ENCODE results near the gene TOPAZ1. TPM values are rescaled to one million over a fixed set of nuclear protein-coding genes. Genes with fewer than 3 reads are reported as not detected.

TOPAZ1 gene
- not detected for total RNA-seq

DNA sequence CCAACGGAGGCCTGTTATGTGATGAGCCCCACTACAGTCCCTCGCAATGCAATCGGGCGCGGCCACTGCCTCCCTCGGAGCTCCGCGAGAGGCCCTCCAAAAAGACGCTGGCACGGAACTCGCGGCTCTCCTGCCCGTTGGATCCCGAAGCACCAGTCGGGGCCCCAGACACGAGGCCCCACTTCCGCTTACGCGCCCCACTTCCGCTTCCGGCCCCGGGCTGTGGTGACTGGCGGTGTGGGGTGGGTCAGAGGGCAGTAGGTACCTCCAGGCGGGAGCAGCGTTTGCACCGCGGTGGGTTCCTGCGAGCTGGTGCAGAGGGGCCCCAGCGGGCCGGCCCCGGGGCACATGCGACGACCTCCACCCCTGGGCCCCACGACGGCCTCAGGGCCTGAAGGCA, at the start of gene TOPAZ1:
TOPAZ1 (plus strand) TSS at position 181 of the 400 bp plus-strand sequence; CDS start at position 349, 168 bp downstream.
- no peak within 1 kb of the TSS for H3K27ac Mint-ChIP-seq
- H3K4me3 Mint-ChIP-seq, result no peak within 1 kb of the TSS
- no peak for ATAC-seq (replicated peaks)
- no peaks in the 10 kb centered on the region for H3K36me3 Mint-ChIP-seq (ENCODE audit: low read depth)
- H3K27me3 Mint-ChIP-seq, result peaks cover 13% of the 10 kb centered on the region
- no peaks in the 10 kb centered on the region for H3K4me1 Mint-ChIP-seq
- H3K9me3 Mint-ChIP-seq, result no peaks in the 10 kb centered on the region

DNA sequence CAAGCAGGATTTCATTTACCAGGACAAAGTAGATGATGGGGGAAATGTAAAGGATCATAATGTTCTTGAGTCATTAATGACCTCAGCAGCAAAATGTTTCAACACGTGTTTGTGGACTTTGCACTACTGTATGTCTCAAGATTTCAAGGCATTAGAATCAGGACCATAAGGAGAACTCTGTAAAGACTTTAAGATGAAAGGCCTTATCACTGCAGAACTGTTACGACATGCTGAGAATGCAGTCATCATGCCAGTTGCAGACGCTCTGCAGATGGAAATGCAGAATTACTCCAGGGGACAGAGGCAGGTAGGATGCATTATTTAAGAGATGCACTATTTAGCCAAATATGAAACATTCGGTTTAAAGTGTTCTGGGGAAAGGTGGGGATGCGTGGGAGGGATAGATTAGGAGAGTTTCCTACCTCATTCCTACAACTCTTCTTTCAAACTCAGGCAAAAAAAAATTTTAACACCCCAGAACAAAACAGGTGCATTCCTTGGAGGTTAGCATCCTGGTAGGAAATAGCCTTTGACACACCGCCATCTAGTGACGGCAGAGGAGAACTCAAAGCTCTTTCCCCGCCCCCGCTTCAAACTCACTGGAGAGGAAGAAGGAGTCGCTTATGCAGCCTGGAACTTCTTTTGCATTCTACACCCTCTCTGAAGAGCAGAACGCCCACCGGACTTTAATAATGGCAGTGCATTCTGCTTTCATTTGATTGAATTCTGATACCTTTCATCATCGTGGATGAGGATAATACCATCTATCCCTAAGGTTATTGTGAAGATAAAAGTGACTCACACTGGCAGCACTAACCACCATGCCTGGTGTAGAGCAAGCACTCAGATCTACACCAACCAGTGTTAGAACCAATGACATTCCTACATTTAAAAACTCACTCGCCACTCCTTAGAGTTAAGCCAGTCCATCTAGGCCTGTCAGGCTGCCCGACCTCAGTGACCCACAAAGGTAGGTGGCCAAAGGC, 43.1 kb upstream of the TOPAZ1 start:
- no peaks in the 10 kb centered on the region for H3K9me3 Mint-ChIP-seq
- H3K4me1 Mint-ChIP-seq, result no peaks in the 10 kb centered on the region
- ATAC-seq (replicated peaks), result peak; percentile 81
- H3K36me3 Mint-ChIP-seq (ENCODE audit: low read depth), result no peaks in the 10 kb centered on the region
- no peak overlapping the region for H3K4me3 Mint-ChIP-seq
- peaks cover 4% of the 10 kb centered on the region for H3K27me3 Mint-ChIP-seq
- H3K27ac Mint-ChIP-seq, result no peak overlapping the region

DNA sequence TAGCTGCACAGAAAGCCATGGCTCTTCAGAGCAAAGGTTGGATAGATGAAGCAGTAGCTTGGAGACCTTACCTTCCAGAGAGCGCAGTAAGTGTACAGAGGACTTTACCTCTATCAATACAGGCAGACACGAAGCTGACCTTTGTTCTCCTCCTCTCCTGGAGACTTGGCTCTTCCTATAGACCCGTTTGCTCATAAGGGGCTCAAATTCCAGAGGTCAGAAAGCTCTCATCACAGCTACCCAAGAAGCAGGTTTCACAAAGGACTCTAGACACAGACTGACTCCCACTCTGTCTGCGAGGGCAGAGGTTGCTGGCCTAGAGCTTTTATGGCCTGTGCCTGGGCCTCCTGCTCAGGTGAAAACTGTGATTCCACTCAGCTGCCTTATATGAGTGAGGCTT, 35.4 kb upstream of the TOPAZ1 start:
- no peaks in the 10 kb centered on the region for H3K9me3 Mint-ChIP-seq
- ATAC-seq (replicated peaks), result no peak
- H3K27ac Mint-ChIP-seq, result no peak overlapping the region
- no peaks in the 10 kb centered on the region for H3K36me3 Mint-ChIP-seq (ENCODE audit: low read depth)
- no peaks in the 10 kb centered on the region for H3K4me1 Mint-ChIP-seq
- H3K27me3 Mint-ChIP-seq, result peaks cover 9% of the 10 kb centered on the region
- no peak overlapping the region for H3K4me3 Mint-ChIP-seq

DNA sequence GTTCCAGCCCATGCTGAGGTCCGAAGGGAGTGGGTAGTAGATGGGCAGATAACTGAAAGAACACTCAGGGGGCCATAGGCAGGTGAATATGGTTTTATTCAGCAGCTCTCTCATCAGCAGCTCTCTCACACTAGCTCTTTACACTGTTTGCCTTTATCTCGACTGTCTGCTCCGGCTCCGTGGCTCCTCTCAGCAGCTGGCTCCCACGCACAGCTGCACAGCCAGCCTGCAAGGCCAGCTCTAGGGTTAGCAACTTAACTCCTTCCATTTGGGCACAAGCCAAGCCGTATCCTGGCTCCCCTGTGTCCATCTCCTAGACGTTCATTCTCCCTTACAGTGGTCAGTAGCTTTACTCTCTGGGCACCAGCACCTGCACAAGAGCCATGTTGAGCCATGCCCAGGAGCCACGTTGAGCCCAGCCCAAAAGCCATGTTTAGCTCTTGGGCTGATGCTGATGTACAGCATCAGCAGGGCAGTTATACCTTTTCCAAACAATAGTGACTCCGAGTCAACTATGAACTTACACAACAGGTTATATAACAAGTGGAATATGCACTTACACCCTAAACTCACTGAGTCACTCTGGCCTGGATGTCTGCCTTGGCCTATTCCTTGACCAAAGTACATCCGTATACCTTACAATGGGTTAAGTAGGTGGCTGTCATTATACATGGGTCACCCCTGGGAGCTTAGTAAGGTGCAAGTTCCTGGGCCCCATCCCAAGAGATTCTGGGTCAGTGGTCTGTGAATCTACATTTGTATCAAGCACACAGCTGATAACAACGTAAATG, 34.6 kb upstream of the TOPAZ1 start:
- no peaks in the 10 kb centered on the region for H3K4me1 Mint-ChIP-seq
- no peak overlapping the region for H3K27ac Mint-ChIP-seq
- peaks cover 8% of the 10 kb centered on the region for H3K27me3 Mint-ChIP-seq
- no peak for ATAC-seq (replicated peaks)
- H3K4me3 Mint-ChIP-seq, result no peak overlapping the region
- H3K9me3 Mint-ChIP-seq, result no peaks in the 10 kb centered on the region
- H3K36me3 Mint-ChIP-seq (ENCODE audit: low read depth), result no peaks in the 10 kb centered on the region

DNA sequence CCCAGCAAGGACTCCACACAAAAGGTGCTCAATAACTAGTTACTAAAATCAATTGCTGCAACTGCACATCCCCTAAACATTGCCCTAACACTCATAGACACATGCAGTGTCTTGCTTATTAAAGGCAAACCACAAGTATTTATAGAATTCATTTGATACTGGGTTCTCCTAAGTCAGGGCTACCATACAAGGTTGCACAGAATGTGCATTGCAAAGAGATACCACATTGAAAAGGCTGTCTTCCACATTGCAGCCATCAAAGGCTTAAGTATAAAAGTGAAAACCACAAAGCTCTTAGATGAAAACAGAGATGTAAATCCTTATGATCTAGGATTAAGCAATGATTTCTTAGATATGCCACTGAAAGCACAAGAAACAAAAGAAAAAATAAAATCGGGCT, 33.6 kb upstream of the TOPAZ1 start:
- no peak for ATAC-seq (replicated peaks)
- Mint-ChIP-seq H3K27me3 (peaks cover 11% of the 10 kb centered on the region), H3K9me3 (no peaks in the 10 kb centered on the region), H3K4me1 (no peaks in the 10 kb centered on the region), H3K4me3 (no peak overlapping the region), H3K36me3 (ENCODE audit: low read depth) (no peaks in the 10 kb centered on the region), H3K27ac (no peak overlapping the region)

DNA sequence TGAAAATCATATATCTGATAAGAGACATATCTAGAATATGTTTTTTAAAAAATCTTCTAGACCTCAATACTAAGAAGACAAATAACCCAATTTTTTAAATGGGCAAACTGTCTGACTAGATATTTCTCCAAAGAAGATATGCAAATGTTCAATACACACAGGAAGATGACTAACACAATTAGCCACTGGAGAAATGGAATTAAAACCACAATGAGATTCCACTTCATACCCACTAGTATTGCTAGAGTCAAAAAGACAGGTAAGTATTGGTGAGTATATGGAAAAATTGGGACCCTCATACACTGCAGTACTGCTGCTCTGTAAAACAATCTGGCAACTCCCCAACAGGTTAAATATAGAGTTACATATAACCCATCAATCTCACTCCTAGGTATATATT, 33.1 kb upstream of the TOPAZ1 start:
- Mint-ChIP-seq H3K9me3 (no peaks in the 10 kb centered on the region), H3K36me3 (ENCODE audit: low read depth) (no peaks in the 10 kb centered on the region), H3K4me1 (no peaks in the 10 kb centered on the region), H3K27ac (no peak overlapping the region), H3K4me3 (no peak overlapping the region), H3K27me3 (peaks cover 11% of the 10 kb centered on the region)
- ATAC-seq (replicated peaks), result no peak

DNA sequence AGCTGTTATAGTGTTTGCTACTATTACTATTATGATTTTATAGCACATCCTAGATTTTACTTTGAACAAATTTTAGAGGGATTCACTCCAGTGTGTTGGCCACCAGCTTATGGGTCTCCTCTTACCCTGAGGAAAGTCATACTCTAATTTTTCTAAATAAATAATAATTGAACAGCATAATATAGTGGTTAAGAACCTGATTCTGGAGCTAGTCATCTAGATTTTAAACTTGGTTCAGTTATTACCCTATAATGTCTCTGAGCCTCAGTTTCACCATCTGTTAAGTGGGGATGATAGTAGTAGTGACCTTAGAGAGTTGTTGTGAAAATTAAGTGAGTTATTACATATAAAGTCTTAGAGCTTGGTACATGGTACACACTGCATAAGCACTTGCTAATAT, 30.7 kb upstream of the TOPAZ1 start:
- H3K4me1 Mint-ChIP-seq, result no peaks in the 10 kb centered on the region
- ATAC-seq (replicated peaks), result no peak
- H3K27ac Mint-ChIP-seq, result no peak overlapping the region
- peaks cover 3% of the 10 kb centered on the region for H3K9me3 Mint-ChIP-seq
- H3K36me3 Mint-ChIP-seq (ENCODE audit: low read depth), result no peaks in the 10 kb centered on the region
- no peak overlapping the region for H3K4me3 Mint-ChIP-seq
- H3K27me3 Mint-ChIP-seq, result peaks cover 6% of the 10 kb centered on the region

DNA sequence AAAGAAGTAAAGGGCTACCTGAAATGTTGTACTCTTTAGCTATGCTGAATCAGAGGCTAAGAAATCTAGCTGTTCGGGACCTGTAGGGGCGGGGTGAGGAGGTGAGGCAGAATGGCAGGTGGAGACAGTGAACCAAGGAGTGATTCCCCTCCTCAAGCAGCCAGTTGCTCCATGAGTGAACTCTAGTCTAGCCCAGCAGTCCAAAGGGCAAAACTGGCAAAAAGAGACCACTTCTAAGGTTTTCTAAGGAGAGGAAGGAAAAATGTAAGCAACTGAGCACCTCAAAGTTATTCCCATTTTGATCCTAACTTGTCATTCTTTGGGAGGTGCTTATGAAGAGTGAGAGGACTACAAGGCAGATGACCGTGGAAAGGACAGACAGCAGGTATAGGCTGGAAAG, 19.3 kb upstream of the TOPAZ1 start:
- no peaks in the 10 kb centered on the region for H3K36me3 Mint-ChIP-seq (ENCODE audit: low read depth)
- H3K27ac Mint-ChIP-seq, result no peak overlapping the region
- ATAC-seq (replicated peaks), result no peak
- peaks cover 4% of the 10 kb centered on the region for H3K9me3 Mint-ChIP-seq
- peaks cover 33% of the 10 kb centered on the region for H3K27me3 Mint-ChIP-seq
- no peak overlapping the region for H3K4me3 Mint-ChIP-seq
- no peaks in the 10 kb centered on the region for H3K4me1 Mint-ChIP-seq

DNA sequence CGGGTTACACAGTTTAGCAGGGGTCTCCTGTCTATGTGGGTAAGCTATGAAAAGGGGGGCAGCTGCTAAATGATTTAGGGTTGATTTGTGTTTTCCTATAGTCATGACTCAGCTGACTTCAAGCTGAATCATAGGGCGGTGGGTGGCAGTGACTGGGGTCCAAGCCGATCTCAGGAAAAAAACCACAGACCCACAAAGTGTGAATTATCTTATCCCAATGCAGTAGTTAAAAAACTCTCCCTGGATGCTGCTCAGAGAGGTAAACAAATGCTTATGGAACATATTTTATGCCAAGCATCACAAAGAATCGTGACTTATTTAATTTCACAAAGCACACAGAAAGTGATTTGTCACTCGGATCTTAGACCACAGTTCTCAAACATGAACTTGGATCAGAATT, 18.4 kb upstream of the TOPAZ1 start:
- no peak for ATAC-seq (replicated peaks)
- Mint-ChIP-seq H3K36me3 (ENCODE audit: low read depth) (no peaks in the 10 kb centered on the region), H3K4me1 (no peaks in the 10 kb centered on the region), H3K4me3 (no peak overlapping the region), H3K27ac (no peak overlapping the region), H3K9me3 (peaks cover 4% of the 10 kb centered on the region), H3K27me3 (peaks cover 33% of the 10 kb centered on the region)

DNA sequence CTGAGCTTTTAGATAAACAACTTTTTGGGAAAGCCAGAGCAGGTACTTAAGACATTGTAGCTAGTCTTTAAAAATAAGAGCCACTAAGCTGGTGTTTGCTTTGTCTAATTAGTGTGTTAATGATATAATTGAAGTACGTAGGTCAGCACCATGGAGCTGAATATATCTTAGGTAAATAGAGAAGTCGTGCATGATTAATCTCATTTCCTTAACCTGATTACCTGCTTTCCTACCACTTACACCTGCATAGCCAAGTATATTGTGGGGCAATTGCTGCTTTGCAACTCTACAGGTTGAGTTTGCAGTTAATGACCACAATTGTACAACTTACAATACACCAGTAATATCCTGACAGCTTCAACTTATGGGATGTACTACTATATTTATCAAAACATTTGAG, 17.6 kb upstream of the TOPAZ1 start:
- Mint-ChIP-seq H3K9me3 (peaks cover 1% of the 10 kb centered on the region), H3K4me3 (no peak overlapping the region), H3K4me1 (no peaks in the 10 kb centered on the region), H3K27ac (no peak overlapping the region), H3K27me3 (peaks cover 31% of the 10 kb centered on the region), H3K36me3 (ENCODE audit: low read depth) (no peaks in the 10 kb centered on the region)
- no peak for ATAC-seq (replicated peaks)

DNA sequence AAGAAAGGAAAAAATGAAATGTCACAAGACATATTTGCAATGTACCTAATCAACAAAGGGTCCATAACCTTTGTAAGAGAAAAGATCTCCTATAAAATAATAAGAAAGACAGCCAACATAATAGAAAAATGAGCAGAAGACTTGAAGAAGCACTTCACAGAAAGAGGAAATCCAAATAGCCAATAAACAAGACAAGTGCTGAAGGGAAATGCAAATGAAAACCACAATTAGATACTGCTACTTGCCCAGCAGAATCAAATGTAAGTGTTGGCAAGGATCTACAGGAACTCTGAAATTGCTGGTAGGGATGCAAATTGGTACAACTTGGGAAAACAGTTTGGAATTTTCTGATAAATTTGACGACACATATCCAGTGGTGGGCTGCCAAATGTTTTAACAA, 15.1 kb upstream of the TOPAZ1 start:
- Mint-ChIP-seq H3K9me3 (no peaks in the 10 kb centered on the region), H3K27ac (no peak overlapping the region), H3K4me1 (no peaks in the 10 kb centered on the region), H3K36me3 (ENCODE audit: low read depth) (no peaks in the 10 kb centered on the region), H3K27me3 (peaks cover 21% of the 10 kb centered on the region), H3K4me3 (no peak overlapping the region)
- ATAC-seq (replicated peaks), result no peak

DNA sequence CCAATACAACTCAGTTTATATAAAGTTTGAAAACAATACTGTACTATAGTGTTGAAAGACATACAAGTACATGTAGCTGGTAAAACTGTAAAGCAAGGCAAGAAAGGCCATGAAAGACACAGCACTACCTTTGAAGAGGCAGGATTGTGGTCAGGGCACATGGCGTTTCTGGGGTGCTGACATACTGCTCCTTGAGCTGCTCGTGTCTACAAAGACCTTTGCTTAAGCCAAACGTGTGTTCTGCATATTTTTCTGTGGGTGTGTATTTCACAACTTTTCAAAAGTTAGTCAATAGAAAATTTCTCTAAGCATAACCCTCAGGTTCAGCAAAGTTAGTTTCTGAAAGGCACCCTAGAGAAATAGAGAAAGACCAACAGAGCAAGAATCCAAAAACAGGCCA, 14.1 kb upstream of the TOPAZ1 start:
- Mint-ChIP-seq H3K36me3 (ENCODE audit: low read depth) (no peaks in the 10 kb centered on the region), H3K4me1 (no peaks in the 10 kb centered on the region), H3K9me3 (no peaks in the 10 kb centered on the region), H3K27me3 (peaks cover 17% of the 10 kb centered on the region), H3K27ac (no peak overlapping the region), H3K4me3 (no peak overlapping the region)
- ATAC-seq (replicated peaks), result no peak

DNA sequence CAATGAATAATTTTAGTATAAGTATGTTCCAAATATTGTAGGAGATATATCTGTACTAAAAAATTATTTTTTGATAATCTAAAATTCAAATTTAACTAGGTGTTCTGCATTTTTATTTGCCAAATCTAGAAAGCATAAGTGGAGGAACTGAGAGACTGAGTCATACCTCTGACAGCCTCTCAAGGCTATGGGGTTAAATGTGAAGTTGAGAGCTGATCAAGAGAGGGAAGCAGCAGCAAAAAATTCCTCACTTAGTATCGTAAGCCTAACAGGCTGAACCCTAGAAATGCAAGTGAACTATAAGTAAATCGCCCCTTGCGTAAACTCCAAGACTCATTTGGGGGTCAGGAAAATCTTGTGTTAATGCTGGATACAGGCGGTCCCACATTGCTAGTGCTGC, 12.8 kb upstream of the TOPAZ1 start:
- Mint-ChIP-seq H3K36me3 (ENCODE audit: low read depth) (no peaks in the 10 kb centered on the region), H3K27ac (no peak overlapping the region), H3K27me3 (peaks cover 8% of the 10 kb centered on the region), H3K4me1 (no peaks in the 10 kb centered on the region), H3K9me3 (no peaks in the 10 kb centered on the region), H3K4me3 (no peak overlapping the region)
- no peak for ATAC-seq (replicated peaks)

DNA sequence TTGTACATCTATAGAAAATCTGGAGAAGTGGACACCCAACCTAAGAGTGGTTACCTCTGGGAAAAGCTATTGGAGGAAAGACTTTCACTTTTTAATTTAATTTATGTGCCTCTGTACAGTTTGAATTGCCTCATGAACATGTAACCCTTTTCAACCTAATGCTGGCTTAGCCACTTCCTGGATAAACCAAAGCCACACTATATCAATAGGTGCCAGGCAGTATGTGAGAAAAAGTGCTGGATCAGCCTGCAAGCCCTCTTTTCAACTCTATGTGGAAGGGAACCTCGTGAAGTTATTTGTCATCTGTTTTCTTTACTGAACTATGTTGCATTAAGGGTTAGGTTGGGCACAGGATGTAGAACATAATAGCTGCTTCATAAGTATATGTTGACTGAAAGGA, 9.3 kb upstream of the TOPAZ1 start:
- H3K36me3 Mint-ChIP-seq (ENCODE audit: low read depth), result no peaks in the 10 kb centered on the region
- H3K9me3 Mint-ChIP-seq, result no peaks in the 10 kb centered on the region
- H3K27me3 Mint-ChIP-seq, result peaks cover 5% of the 10 kb centered on the region
- no peaks in the 10 kb centered on the region for H3K4me1 Mint-ChIP-seq
- H3K27ac Mint-ChIP-seq, result no peak overlapping the region
- H3K4me3 Mint-ChIP-seq, result no peak overlapping the region
- ATAC-seq (replicated peaks), result no peak
